HG02885 (cell line): ENCODE data around the gene LAD1.

Source experiments
- ATAC-seq: cut with Tn5 transposase; IDR thresholded peaks from one replicate; pipeline ENCODE4 v1.9.1; 2021; ENCODE audit warnings: mild to moderate bottlenecking; ENCODE audit not compliant: unreplicated experiment, poor library complexity

Gene LAD1

GRCh38 chr1:201331166-201331565, 68.0 kb downstream of the LAD1 start:
- no peak for ATAC-seq
